D721Med (cell line): Measurements from ENCODE around the gene LRFN2.

Source experiments
- DNase-seq: peaks from one replicate; pipeline ENCODE4 v3.0.0; 2011; ENCODE audit warnings: low spot score; ENCODE audit not compliant: insufficient read length
- FAIRE-seq: peaks from 2 replicates; lab custom pipeline; 2011; peaks lifted over from hg19 to GRCh38; lab: Jason Lieb, UNC
- TF ChIP-seq, protein P1 (sequence below): IDR thresholded peaks from 2 replicates; pipeline ENCODE4 v1.5.1; 2012; ENCODE audit warnings: mild to moderate bottlenecking, control low read depth; ENCODE audit not compliant: insufficient read depth; ENCODE audit errors: missing control alignments

The LRFN2 gene

DNA sequence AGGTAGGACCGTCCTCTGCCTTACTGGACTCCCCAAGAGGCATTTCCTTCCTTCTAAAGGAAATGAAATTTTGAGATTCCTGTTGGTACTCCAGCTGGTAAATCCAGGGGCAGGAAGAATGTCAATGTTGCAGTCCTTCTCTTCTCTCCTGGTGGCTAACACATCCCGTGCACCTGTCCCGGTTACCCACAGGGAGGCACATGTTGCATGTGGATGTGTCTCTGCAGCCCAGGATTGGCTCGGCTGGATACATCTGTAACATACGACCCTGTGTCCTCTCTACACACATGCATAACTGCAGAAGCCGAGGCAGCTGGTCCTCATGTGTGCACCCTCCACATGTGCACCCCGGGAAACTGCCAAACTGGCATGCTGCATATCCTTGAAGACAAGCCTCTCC lies 1.3 kb upstream of the LRFN2 start:
- TF ChIP-seq, protein P1, sequence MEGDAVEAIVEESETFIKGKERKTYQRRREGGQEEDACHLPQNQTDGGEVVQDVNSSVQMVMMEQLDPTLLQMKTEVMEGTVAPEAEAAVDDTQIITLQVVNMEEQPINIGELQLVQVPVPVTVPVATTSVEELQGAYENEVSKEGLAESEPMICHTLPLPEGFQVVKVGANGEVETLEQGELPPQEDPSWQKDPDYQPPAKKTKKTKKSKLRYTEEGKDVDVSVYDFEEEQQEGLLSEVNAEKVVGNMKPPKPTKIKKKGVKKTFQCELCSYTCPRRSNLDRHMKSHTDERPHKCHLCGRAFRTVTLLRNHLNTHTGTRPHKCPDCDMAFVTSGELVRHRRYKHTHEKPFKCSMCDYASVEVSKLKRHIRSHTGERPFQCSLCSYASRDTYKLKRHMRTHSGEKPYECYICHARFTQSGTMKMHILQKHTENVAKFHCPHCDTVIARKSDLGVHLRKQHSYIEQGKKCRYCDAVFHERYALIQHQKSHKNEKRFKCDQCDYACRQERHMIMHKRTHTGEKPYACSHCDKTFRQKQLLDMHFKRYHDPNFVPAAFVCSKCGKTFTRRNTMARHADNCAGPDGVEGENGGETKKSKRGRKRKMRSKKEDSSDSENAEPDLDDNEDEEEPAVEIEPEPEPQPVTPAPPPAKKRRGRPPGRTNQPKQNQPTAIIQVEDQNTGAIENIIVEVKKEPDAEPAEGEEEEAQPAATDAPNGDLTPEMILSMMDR: no peak
- no peak for FAIRE-seq
- no peak for DNase-seq

DNA sequence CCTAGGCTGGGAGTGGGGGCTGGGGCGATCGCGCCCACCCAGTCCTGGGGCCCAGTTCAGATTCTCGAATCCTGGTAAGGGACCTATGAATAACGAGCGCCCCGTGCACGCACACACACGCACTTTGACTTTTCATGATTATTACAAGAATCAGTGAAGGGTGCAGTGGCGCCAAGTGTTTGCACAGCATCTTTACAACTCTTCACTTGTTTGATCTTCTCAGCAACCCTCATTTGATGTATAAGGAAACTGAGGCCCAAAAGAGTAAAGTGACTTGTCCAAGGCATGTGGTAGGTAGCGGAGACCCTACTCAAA lies 863 bp upstream of the LRFN2 start:
- DNase-seq: no peak
- no peak for FAIRE-seq
- TF ChIP-seq, protein P1: no peak

DNA sequence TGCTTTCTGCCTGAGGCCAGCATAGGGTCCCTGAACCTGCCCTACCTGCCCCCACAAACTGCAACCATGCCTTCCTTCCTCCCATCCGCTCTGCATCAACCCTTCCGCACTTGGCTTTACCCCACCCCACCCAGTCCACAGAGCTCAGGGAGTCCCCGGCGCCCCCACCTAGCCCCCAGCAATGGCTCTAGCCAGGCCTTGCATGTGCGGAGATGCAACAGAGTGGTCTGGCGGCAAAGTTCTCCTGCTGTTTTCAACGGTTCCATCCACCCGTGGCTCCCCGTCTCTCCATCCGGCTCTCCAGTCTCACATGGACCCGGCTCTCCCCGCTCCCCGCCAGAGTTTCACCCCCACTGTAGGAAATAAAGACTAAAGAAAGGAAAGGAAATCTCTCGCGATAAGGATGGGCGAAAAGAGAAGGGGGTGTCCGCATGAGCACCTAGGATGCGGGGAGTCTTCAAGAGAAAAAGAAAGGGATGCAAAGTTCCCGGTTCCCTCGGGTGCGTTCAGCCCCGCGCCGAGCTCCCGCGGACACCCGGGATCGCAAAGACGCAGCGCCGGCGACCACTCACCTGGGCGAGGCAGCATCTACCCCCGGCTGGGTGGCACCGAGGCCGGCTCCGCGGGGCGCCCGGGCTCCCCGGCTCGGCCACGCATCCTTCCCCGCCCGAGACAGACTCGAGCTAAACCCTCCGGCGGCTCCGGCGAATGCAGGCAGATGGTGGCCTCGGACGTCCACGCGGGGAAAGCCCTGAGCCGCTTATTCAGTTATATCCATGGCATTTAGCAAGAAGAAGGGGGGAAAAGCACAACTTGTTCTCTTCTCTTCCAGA lies 579 bp downstream of the LRFN2 start:
- TF ChIP-seq, protein P1: no peak
- DNase-seq (no peak), FAIRE-seq (no peak)

DNA sequence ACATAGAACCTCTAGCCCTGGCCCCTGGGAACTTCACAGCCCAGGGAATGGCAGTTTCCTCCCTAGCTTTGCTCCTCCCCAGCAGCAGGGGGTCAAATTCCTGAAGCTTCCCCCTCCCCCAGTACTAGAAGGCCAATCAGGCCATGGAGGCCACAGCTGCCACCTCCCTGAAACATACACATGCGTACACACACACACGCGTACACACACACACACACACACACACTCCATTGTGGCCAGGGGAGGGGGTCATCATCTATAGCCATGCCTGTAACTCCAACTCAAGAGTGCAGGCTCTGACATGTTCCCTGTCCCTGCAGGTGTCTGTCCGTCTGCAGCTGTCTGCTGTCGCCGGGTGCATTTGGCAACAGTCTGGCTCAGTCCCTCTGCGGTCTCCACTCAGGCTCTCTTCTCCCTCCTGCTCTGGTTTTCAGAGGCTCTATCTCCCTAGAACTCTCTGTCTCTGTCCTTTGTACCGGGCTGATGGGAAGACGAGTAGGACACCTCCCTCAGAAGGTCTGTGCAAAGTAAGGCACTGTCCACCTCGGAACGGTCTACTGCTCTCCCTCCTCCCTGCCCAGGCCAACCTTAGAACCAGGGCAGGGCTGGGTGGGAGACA lies 1.4 kb downstream of the LRFN2 start:
- TF ChIP-seq, protein P1: no peak
- DNase-seq (no peak), FAIRE-seq (no peak)

DNA sequence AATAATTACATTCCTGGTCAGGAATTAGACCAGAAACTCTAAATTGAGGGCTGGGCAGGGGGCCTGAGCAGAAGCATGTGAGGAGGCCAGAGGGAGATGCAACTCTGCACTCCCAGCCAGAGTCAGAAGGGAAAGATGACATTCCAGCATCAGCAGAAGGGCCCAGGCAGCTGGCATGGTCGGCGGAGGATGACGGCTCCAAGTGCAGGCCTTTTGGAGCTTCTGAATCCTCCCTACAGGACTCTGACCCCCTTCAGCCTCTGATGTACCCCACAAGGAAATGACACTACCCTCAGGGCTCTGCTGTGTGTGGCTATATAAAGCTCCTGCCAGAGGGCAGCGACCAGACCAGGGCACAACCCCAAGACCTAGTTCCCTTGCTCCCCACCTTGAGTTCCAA lies 1.9 kb downstream of the LRFN2 start:
- TF ChIP-seq, protein P1: no peak
- DNase-seq (no peak), FAIRE-seq (no peak)

DNA sequence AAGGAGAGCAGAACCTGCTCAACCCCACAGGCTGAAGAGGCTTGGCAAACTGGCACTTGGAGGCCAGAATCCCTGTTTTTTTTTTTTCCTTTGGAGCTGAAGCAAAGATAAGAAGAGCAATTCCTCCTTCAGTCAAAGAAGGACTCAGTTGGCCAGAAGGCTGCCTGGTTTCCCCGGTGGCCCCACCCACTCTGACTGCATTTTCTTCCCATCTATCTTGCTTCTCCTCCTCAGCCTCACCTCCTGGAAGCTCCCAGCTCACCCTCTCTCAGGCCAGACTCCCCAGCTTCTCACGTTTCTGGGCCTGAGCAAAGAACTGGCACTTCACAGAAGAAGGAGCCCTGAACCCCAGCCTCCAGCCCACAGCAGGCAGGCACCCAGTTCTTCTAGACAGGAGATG lies 2.4 kb downstream of the LRFN2 start:
- DNase-seq: no peak
- TF ChIP-seq, protein P1: no peak
- FAIRE-seq: no peak

DNA sequence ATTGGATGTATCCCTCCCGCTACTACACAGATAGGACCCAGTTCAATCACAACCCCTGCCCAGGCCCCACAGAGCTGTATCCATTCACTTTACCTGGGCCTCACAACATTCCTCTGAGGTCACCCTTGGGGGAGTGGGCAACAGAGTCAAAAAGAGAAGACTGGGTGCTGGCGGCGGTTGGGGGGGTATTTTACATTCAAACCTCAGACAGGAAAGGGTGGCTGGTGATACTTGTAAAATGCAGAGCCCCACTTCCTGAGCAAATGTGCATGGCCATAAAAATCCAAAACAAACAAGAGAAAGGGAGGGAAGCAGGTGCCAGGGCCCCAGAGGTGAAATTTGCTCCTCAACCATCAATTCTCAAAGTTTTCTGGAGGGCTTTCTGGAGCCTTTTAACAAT lies 3.5 kb downstream of the LRFN2 start:
- TF ChIP-seq, protein P1: no peak
- FAIRE-seq (no peak), DNase-seq (no peak)
